ENCODE results near the gene IL4I1.

Gene IL4I1

DNA sequence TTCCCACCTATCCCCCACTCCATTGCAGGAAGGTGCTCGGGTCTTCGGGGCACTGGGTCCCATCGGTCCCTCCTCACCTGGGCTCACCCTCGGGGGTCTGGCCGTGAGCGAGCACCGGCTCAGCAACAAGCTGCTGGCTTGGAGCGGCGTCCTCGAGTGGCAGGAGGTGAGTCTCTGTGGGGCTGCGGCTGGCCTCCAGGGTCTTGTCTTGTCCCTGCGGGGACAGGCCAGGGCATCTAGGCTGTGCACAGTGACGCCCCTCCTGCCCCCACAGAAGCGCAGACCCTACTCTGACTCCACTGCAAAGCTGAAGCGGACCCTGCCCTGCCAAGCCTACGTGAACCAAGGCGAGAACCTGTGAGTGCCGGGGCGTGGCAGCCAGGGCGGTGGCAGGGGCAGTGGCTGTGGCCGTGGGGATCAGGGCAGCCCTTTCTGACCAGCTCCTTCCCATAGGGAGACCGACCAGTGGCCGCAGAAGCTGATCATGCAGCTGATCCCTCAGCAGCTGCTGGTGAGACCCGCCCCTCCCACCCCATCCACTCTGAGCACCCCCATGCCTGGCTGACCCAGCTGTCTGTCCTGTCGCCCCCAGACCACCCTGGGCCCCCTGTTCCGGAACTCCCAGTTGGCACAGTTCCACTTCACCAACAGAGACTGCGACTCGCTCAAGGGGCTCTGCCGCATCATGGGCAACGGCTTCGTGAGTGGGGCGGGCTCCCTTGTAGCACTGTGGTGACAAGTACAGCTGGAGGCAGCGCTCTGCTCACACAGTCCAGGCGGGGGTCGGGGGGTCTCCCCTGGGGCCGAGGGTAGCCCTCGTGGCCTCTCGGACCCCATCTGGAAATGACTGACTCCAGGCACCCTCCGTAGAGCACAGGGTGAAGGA, 42.1 kb downstream of the IL4I1 start:
- no peak overlapping the region for H3K9ac ChIP-seq (ENCODE audit: low read depth, low read length, poor library complexity, severe bottlenecking)
- H3F3A ChIP-seq (ENCODE audit: low read depth), result 0 out of 2 replicates have a peak, but pooled peaks cover 3% of the 10 kb centered on the region
- H3K9me3 ChIP-seq (ENCODE audit: insufficient read depth, low read depth, low read length), result no peaks in the 10 kb centered on the region
- no peaks in the 10 kb centered on the region for H3K27me3 ChIP-seq (ENCODE audit: insufficient read depth, low read length, poor library complexity, severe bottlenecking)
- peak overlapping the region; percentile 95 for H3K4me2 ChIP-seq (ENCODE audit: low read depth, low read length, poor library complexity, severe bottlenecking)
- H3K36me3 ChIP-seq (ENCODE audit: insufficient read depth, low read length), result peaks cover 36% of the 10 kb centered on the region; the same call in 1 of the 2 replicates
- H3K4me3 ChIP-seq (ENCODE audit: low read length, poor library complexity, severe bottlenecking), result no peak overlapping the region
- peaks cover 50% of the 10 kb centered on the region for H4K20me1 ChIP-seq (ENCODE audit: insufficient read depth, low read length, poor library complexity, severe bottlenecking)
- peaks cover 37% of the 10 kb centered on the region for H3K79me2 ChIP-seq (ENCODE audit: insufficient read depth, low read length)
- no peak for TF ChIP-seq EZH2phosphoT487 (IDR thresholded peaks at IDR 0.05; ENCODE audit: borderline replicate concordance)
- TF ChIP-seq, protein P1, sequence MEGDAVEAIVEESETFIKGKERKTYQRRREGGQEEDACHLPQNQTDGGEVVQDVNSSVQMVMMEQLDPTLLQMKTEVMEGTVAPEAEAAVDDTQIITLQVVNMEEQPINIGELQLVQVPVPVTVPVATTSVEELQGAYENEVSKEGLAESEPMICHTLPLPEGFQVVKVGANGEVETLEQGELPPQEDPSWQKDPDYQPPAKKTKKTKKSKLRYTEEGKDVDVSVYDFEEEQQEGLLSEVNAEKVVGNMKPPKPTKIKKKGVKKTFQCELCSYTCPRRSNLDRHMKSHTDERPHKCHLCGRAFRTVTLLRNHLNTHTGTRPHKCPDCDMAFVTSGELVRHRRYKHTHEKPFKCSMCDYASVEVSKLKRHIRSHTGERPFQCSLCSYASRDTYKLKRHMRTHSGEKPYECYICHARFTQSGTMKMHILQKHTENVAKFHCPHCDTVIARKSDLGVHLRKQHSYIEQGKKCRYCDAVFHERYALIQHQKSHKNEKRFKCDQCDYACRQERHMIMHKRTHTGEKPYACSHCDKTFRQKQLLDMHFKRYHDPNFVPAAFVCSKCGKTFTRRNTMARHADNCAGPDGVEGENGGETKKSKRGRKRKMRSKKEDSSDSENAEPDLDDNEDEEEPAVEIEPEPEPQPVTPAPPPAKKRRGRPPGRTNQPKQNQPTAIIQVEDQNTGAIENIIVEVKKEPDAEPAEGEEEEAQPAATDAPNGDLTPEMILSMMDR (conservative IDR thresholded peaks at IDR 0.05; ENCODE audit: low read length), result no peak
- H3K9me2 ChIP-seq (replicated peaks; ENCODE audit: low read depth, low read length), result no peaks in the 10 kb centered on the region
- no peak overlapping the region for H2AFZ ChIP-seq (ENCODE audit: low read length)
- peaks cover 17% of the 10 kb centered on the region for H3K4me1 ChIP-seq (ENCODE audit: insufficient read depth, low read length, poor library complexity, severe bottlenecking)

DNA sequence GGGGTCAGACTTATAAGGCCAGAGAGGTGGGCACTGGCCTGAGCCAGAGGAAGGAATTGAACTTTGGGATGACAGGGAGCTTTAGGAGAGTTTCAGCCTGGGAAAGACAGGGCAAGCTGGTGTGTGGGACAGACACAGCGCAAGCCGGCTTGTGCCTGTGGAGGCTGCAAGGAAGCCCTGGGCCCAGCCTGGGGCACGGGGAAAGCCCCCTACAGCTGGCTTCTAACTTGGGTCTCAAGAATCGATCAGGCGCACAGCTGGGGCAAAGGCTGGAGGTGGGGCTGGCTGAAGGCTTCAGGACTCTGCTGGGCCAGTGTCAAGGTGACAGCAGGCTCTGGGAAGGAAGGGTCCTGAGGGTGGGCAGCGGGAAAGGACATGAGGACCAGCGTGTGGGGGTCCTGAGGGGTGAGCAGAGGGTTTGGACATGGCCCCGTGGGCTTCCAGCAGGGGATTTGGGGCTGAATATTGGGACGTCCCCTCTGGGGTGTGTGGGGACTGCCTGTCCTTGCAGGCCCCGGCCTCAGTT, 42.8 kb downstream of the IL4I1 start:
- no peaks in the 10 kb centered on the region for H3K9me2 ChIP-seq (replicated peaks; ENCODE audit: low read depth, low read length)
- H4K20me1 ChIP-seq (ENCODE audit: insufficient read depth, low read length, poor library complexity, severe bottlenecking), result peaks cover 50% of the 10 kb centered on the region
- peak overlapping the region; percentile 95 for H3K4me2 ChIP-seq (ENCODE audit: low read depth, low read length, poor library complexity, severe bottlenecking)
- H3K79me2 ChIP-seq (ENCODE audit: insufficient read depth, low read length), result peaks cover 37% of the 10 kb centered on the region
- H2AFZ ChIP-seq (ENCODE audit: low read length), result no peak overlapping the region
- H3K27me3 ChIP-seq (ENCODE audit: insufficient read depth, low read length, poor library complexity, severe bottlenecking), result no peaks in the 10 kb centered on the region
- peak overlapping the region; percentile 40 for H3K4me3 ChIP-seq (ENCODE audit: low read length, poor library complexity, severe bottlenecking)
- H3K9me3 ChIP-seq (ENCODE audit: insufficient read depth, low read depth, low read length), result no peaks in the 10 kb centered on the region
- 0 out of 2 replicates have a peak, but pooled peaks cover 3% of the 10 kb centered on the region for H3F3A ChIP-seq (ENCODE audit: low read depth)
- H3K36me3 ChIP-seq (ENCODE audit: insufficient read depth, low read length), result peaks cover 32% of the 10 kb centered on the region; the same call in 1 of the 2 replicates
- TF ChIP-seq, protein P1 (conservative IDR thresholded peaks at IDR 0.05; ENCODE audit: low read length), result no peak
- no peak for TF ChIP-seq EZH2phosphoT487 (IDR thresholded peaks at IDR 0.05; ENCODE audit: borderline replicate concordance)
- H3K9ac ChIP-seq (ENCODE audit: low read depth, low read length, poor library complexity, severe bottlenecking), result no peak overlapping the region
- H3K4me1 ChIP-seq (ENCODE audit: insufficient read depth, low read length, poor library complexity, severe bottlenecking), result peaks cover 21% of the 10 kb centered on the region

DNA sequence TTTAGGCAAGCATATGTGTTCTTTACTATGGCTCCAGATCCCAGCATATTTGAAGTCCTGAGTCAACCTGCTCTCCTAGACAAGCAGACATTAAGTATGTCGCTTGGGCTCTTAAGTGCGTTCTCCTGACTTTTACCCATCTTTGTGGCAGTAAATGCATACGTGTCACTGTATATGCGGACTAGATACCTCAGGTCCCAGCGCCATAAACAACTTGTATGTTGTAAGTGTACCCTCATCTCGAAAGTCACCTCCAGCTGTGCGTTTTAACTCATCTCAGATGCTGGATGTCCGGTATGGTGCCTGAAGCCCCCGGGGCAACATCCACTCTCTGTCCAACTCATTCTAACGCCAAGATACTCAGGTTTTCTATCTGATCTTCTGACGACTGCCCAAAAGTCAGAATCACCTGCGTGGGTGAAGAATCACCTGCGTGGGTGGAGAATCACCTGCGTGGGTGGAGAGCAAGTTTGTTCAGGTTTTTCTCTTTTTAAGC, 44.0 kb downstream of the IL4I1 start:
- TF ChIP-seq, protein P1 (conservative IDR thresholded peaks at IDR 0.05; ENCODE audit: low read length), result no peak
- TF ChIP-seq EZH2phosphoT487 (IDR thresholded peaks at IDR 0.05; ENCODE audit: borderline replicate concordance), result no peak
- H2AFZ ChIP-seq (ENCODE audit: low read length), result no peak overlapping the region
- peak overlapping the region; percentile 99 for H3K4me3 ChIP-seq (ENCODE audit: low read length, poor library complexity, severe bottlenecking)
- H3K9ac ChIP-seq (ENCODE audit: low read depth, low read length, poor library complexity, severe bottlenecking), result peak overlapping the region; percentile 68
- H3K4me1 ChIP-seq (ENCODE audit: insufficient read depth, low read length, poor library complexity, severe bottlenecking), result peaks cover 32% of the 10 kb centered on the region
- H3F3A ChIP-seq (ENCODE audit: low read depth), result 0 out of 2 replicates have a peak, but pooled peaks cover 3% of the 10 kb centered on the region
- H3K9me2 ChIP-seq (replicated peaks; ENCODE audit: low read depth, low read length), result no peaks in the 10 kb centered on the region
- peaks cover 25% of the 10 kb centered on the region; the same call in 1 of the 2 replicates for H3K36me3 ChIP-seq (ENCODE audit: insufficient read depth, low read length)
- H3K27me3 ChIP-seq (ENCODE audit: insufficient read depth, low read length, poor library complexity, severe bottlenecking), result no peaks in the 10 kb centered on the region
- H3K4me2 ChIP-seq (ENCODE audit: low read depth, low read length, poor library complexity, severe bottlenecking), result peak overlapping the region; percentile 95
- H3K79me2 ChIP-seq (ENCODE audit: insufficient read depth, low read length), result peaks cover 37% of the 10 kb centered on the region
- no peaks in the 10 kb centered on the region for H3K9me3 ChIP-seq (ENCODE audit: insufficient read depth, low read depth, low read length)
- H4K20me1 ChIP-seq (ENCODE audit: insufficient read depth, low read length, poor library complexity, severe bottlenecking), result peaks cover 50% of the 10 kb centered on the region
